Testis (tissue), 3 donors: ENCODE data around the gene EYS. TPM values are rescaled to one million over a fixed set of nuclear protein-coding genes. Genes with fewer than 3 reads are reported as not detected.
"Not testable (repeated sequence)": the region's sequence is repeated elsewhere in the genome, so short reads cannot be mapped to it uniquely, and the experiment has no call there.

Experiments
- DNase-seq: peaks from one replicate; pipeline ENCODE4 v3.0.0-alpha.2; 2019
- H3K27ac ChIP-seq, 2 donors: fragments of 200-600 bp; sonication (generic); one replicate each; pipeline ENCODE4 v1.5.1; 2019
- H3K27me3 ChIP-seq: fragments of 200-600 bp; sonication (generic); one replicate; pipeline ENCODE4 v1.5.1; 2019
- H3K36me3 ChIP-seq: fragments of 200-600 bp; sonication (generic); one replicate; pipeline ENCODE4 v1.5.1; 2017; ENCODE audit warnings: low read depth; ENCODE audit errors: missing control alignments
- H3K4me1 ChIP-seq: fragments of 200-600 bp; sonication (generic); one replicate; pipeline ENCODE4 v1.5.1; 2019
- H3K4me3 ChIP-seq, 2 donors: fragments of 200-600 bp; sonication (generic); one replicate each; pipeline ENCODE4 v1.5.1; 2017 to 2019
- H3K9me3 ChIP-seq: fragments of 200-600 bp; sonication (generic); one replicate; pipeline ENCODE4 v1.5.1; 2017
- POLR2A ChIP-seq: fragments of 450-650 bp; IDR thresholded peaks from one replicate; pipeline ENCODE4 v1.6.1; 2017; ENCODE audit warnings: antibody characterized with exemption, mild to moderate bottlenecking, moderate library complexity
- WGBS, 2 donors: methylation state at CpG; one replicate each; pipeline ENCODE4 v1.1.5; 2018; 5-methylcytosine and 5-hydroxymethylcytosine counted together
- intact Hi-C: fragments of 100-400 bp; cut with DNase I; formaldehyde crosslinking; loops from one replicate; pipeline ENCODE4 v1.15.1; 2023; ENCODE audit warnings: low total_unique reads
- polyA plus RNA-seq: library from polyadenylated mRNA; stranded (reverse); fragments of 350-450 nt; fragmentation: Illumina TruSeq; extraction: RNeasy Lipid Tissue Mini Kit (QIAGEN cat#74804); gene quantifications from one replicate; pipeline ENCODE4 v1.2.3, GENCODE V29; 2014; ENCODE audit warnings: low read depth, low replicate concordance; ENCODE audit not compliant: insufficient read depth
- total RNA-seq, 2 donors: library from RNA; depleted of rRNA; stranded (reverse); fragments of >200 nt; gene quantifications; one replicate each; pipeline ENCODE4 v1.2.3, GENCODE V29; 2016
- TF ChIP-seq, protein P1 (sequence below), 3 experiments: fragments of 450-650 bp in 2 of 3; fragments of 200-600 bp in 1 of 3; sonication (generic) in 1 of 3; IDR thresholded peaks; one replicate each; pipeline ENCODE4 v1.5.1; 2016 to 2019; ENCODE audit warnings: antibody characterized with exemption in 3 of 3, mild to moderate bottlenecking in 2 of 3, moderate library complexity in 1 of 3

EYS gene
- total and polyA plus RNA-seq, 3 donors from 2014 or later: 1.3 to 2.8 (median 2.6) TPM

DNA sequence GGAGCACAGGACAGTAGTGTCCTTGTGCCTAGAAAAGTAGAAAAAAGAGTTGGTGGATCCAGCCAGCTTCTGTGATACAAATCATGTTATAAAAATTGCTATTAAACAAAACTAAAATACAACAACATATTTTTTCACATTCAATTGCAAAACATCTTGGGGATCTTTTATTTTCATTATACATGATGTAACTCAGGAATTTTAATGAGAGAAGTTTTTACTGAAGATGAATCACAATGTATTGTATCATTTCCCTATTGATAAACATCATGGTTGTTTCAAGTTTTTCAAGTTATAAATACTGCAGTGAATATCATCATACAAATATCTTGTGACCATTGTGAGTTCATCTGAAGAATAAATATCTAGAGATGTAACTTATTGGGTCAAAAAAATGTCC is 1463.4 kb downstream of the EYS start:
- DNase-seq: no peak
- TF ChIP-seq POLR2A: no peak
- TF ChIP-seq, protein P1, sequence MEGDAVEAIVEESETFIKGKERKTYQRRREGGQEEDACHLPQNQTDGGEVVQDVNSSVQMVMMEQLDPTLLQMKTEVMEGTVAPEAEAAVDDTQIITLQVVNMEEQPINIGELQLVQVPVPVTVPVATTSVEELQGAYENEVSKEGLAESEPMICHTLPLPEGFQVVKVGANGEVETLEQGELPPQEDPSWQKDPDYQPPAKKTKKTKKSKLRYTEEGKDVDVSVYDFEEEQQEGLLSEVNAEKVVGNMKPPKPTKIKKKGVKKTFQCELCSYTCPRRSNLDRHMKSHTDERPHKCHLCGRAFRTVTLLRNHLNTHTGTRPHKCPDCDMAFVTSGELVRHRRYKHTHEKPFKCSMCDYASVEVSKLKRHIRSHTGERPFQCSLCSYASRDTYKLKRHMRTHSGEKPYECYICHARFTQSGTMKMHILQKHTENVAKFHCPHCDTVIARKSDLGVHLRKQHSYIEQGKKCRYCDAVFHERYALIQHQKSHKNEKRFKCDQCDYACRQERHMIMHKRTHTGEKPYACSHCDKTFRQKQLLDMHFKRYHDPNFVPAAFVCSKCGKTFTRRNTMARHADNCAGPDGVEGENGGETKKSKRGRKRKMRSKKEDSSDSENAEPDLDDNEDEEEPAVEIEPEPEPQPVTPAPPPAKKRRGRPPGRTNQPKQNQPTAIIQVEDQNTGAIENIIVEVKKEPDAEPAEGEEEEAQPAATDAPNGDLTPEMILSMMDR (IDR thresholded peaks at IDR 0.05): no peak
- Histone ChIP-seq H3K27me3 (no peaks in the 10 kb centered on the region), H3K27ac (no peak overlapping the region), H3K4me1 (no peaks in the 10 kb centered on the region), H3K9me3 (no peaks in the 10 kb centered on the region), H3K36me3 (no peaks in the 10 kb centered on the region), H3K4me3 (no peak overlapping the region)
- intact Hi-C loops: no loop called here

DNA sequence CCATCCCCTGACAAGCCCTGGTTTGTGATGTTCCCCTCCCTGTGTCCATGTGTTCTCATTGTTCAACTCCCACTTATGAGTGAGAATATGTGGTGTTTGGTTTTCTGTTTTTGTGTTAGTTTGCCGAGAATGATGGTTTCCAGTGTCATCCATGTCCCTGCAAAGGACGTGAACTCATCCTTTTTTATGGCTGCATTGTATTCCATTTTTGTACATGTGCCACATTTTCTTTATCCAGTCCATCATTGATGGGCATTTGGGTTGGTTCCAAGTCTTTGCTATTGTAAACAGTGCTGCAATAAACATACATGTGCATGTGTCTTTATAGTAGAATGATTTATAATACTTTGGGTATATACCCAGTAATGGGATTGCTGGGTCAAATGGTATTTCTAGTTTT is 1468.1 kb downstream of the EYS start:
- intact Hi-C loops, H3K27me3 ChIP-seq, H3K9me3 ChIP-seq, H3K4me3 ChIP-seq, H3K4me1 ChIP-seq, DNase-seq, H3K27ac ChIP-seq, H3K36me3 ChIP-seq: not testable (repeated sequence)
- WGBS, 2 donors: 92 to 96% methylated on average over 2 of the region's 2 CpGs

DNA sequence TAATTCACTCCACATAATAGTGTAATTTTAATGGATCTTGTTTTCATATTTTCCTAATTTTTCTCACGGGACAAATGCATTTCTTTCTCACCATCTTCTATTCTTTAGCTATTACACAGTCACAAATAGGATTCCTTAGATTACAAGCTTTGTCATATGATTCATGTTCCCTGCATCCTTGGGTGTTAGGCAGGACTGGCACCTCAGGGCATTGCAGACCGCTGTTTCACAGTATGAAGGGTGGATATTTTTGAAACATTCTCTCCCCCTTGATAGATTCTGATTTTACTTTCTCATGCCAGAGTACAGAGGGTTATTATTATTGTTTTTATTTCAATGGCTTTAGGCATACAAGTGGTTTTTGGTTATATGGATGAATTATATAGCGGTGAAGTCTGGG is 1469.0 kb downstream of the EYS start:
- no peaks in the 10 kb centered on the region for H3K27me3 ChIP-seq
- H3K9me3 ChIP-seq: no peaks in the 10 kb centered on the region
- intact Hi-C loops: no loop called here
- no peak overlapping the region for H3K4me3 ChIP-seq
- no peaks in the 10 kb centered on the region for H3K36me3 ChIP-seq
- H3K27ac ChIP-seq: no peak overlapping the region
- no peak for DNase-seq
- no peak for TF ChIP-seq POLR2A
- TF ChIP-seq, protein P1 (IDR thresholded peaks at IDR 0.05): no peak
- no peaks in the 10 kb centered on the region for H3K4me1 ChIP-seq
- WGBS, 2 donors: 83 to 85% methylated on average over 3 of the region's 3 CpGs

DNA sequence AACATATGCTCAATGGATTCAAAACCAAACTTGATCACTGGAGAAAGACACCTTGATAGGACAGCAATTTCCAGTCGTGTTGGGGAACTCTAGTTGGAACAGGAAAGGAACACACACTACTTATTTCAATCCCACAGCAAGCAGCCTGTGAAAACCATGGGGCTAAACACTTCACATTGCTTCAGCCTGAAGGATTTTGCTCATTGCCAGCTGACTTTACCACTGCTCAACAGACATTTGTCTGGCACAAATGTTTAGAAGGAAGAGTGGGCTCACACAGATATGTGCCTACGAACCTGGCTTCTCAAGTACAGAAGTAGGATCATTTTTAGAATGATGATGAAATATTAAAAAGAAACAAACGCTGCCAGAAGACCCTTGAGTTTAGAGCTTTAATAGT is 1473.3 kb downstream of the EYS start:
- no peak for DNase-seq
- Histone ChIP-seq H3K4me3 (no peak overlapping the region), H3K36me3 (no peaks in the 10 kb centered on the region), H3K9me3 (no peaks in the 10 kb centered on the region), H3K4me1 (no peaks in the 10 kb centered on the region), H3K27me3 (no peaks in the 10 kb centered on the region), H3K27ac (no peak overlapping the region)
- intact Hi-C loops: no loop called here
- 64 to 71% methylated on average over 3 of the region's 3 CpGs for WGBS, 2 donors
- TF ChIP-seq POLR2A: no peak
- TF ChIP-seq, protein P1 (IDR thresholded peaks at IDR 0.05): no peak

DNA sequence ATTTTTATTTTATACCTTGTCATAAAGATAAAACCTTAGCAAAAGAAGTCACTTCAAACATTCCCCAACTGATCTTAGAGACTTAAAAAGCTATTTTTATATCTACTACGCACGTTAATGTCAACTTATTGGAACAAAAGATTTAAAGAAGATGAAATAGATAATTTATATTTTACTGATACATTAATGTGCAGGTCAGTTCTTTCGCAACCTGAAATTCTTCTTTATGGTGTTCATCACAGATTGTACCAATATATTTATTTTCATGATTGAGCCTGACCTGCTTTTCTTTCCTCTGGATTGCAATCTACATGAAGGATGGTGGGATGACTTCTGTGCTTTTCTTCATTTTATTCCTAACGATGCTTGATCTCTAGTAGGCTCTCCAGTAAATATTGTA is 1475.1 kb downstream of the EYS start:
- no peak for DNase-seq
- no peak overlapping the region for H3K27ac ChIP-seq
- no peaks in the 10 kb centered on the region for H3K36me3 ChIP-seq
- H3K4me3 ChIP-seq: no peak overlapping the region
- WGBS, 2 donors: 69 to 88% methylated on average over 4 of the region's 4 CpGs
- no peaks in the 10 kb centered on the region for H3K4me1 ChIP-seq
- intact Hi-C loops: no loop called here
- no peaks in the 10 kb centered on the region for H3K9me3 ChIP-seq
- TF ChIP-seq POLR2A: no peak
- TF ChIP-seq, protein P1 (IDR thresholded peaks at IDR 0.05): no peak
- H3K27me3 ChIP-seq: no peaks in the 10 kb centered on the region
